Heart left ventricle (tissue), 13 donors: ENCODE results near the gene LPIN1.

Experiments
- POLR2A ChIP-seq, 2 donors: fragments of 450-650 bp; IDR thresholded peaks; one replicate each; pipeline ENCODE4 v1.6.1; 2017; ENCODE audit warnings: antibody characterized with exemption in 2 of 2, mild to moderate bottlenecking in 2 of 2, moderate library complexity in 2 of 2
- TF ChIP-seq, protein P1 (sequence below), 12 donors: fragments of 200-600 bp; sonication (generic) in 4 of 12; IDR thresholded peaks; one replicate each; pipeline versions ENCODE4 v1.5.0 to v1.8.0; 2018 to 2022; ENCODE audit warnings: antibody characterized with exemption in 12 of 12, mild to moderate bottlenecking in 5 of 12
- donor health status: ischemic (EF 13 %, LVEDD 7.1; RV severe dilation, severe dysfunction).
- donor health status: DM: no; HTN: yes; CAD: no.
- donor health status: DM: no; HTN: no; CAD: no.
- donor health status: ischemic (EF 25% LVEDD 6.9; RV normal size, moderate dysfunction).
- donor health status: ischemic (EF 25% LVEDD 5.7; RV mildly dilated, moderate dysfunction).
- donor health status: ischemic (EF 35%, LVEDD 5.7; RV mildly dilated, moderate dysfunction).
- donor health status: nonischemic (EF 11% LVEDD 7.7; RV severe dilation, severe dysfunction).
- donor health status: DM: yes; HTN: yes; CAD: no.
- donor health status: PGD.
- donor health status: ischemic (EF 29% LVEDD 5.4; RV normal size, mild dysfunction).
- donor health status: nonischemic (EF 23%, LVEDD 6.1; RV moderate dilation, normal function).

DNA sequence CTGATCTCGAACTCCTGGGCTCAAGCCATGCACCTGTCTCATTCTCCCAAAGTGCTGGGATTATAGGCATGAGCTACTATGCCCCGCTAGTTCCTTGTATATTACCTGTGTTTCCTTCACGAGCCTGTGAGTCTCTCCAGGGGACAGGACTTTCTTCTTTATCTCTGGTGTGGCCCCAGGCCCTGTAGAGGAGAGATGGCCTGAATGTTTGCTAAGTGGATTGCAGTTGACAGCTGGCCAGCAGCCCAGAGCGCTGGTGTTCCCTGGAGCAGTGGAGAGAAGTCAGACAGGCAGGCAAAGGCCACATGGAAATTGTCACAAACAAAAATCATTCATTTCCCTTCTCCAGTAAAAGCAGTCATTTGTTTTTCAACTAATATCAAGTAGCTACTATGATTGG, 17.9 kb downstream of the LPIN1 start:
- TF ChIP-seq, protein P1, sequence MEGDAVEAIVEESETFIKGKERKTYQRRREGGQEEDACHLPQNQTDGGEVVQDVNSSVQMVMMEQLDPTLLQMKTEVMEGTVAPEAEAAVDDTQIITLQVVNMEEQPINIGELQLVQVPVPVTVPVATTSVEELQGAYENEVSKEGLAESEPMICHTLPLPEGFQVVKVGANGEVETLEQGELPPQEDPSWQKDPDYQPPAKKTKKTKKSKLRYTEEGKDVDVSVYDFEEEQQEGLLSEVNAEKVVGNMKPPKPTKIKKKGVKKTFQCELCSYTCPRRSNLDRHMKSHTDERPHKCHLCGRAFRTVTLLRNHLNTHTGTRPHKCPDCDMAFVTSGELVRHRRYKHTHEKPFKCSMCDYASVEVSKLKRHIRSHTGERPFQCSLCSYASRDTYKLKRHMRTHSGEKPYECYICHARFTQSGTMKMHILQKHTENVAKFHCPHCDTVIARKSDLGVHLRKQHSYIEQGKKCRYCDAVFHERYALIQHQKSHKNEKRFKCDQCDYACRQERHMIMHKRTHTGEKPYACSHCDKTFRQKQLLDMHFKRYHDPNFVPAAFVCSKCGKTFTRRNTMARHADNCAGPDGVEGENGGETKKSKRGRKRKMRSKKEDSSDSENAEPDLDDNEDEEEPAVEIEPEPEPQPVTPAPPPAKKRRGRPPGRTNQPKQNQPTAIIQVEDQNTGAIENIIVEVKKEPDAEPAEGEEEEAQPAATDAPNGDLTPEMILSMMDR (IDR thresholded peaks at IDR 0.05): no peak
- TF ChIP-seq POLR2A (IDR thresholded peaks at IDR 0.05): no peak
